H9 (cell line): ENCODE data around the gene MAPK12. TPM values are rescaled to one million over a fixed set of nuclear protein-coding genes. Genes with fewer than 3 reads are reported as not detected.

ENCODE experiments used
- DNase-seq: peaks from one replicate; pipeline ENCODE4 v3.0.0-alpha.2; 2017
- H2AFZ ChIP-seq: one replicate; pipeline ENCODE4 v1.6.1; 2013; ENCODE audit warnings: mild to moderate bottlenecking, low read length, control low read depth, moderate library complexity
- H2AK5ac ChIP-seq: 2 replicates; pipeline ENCODE4 v1.6.1; 2013; ENCODE audit warnings: low read length, control low read depth, mixed read lengths; ENCODE audit not compliant: insufficient read length
- H2BK120ac ChIP-seq: one replicate; pipeline ENCODE4 v1.6.1; 2013; ENCODE audit warnings: low read depth, mild to moderate bottlenecking, low read length, control low read depth, inconsistent platforms; ENCODE audit not compliant: poor library complexity, severe bottlenecking
- H2BK12ac ChIP-seq: 2 replicates; pipeline ENCODE4 v1.6.1; 2013; ENCODE audit warnings: low read length, control low read depth, mixed read lengths, low read depth; ENCODE audit not compliant: insufficient read length
- H2BK15ac ChIP-seq: 2 replicates; pipeline ENCODE4 v1.6.1; 2013; ENCODE audit warnings: low read depth, low read length, control low read depth
- H2BK20ac ChIP-seq: one replicate; pipeline ENCODE4 v1.6.1; 2013; ENCODE audit warnings: low read depth, mild to moderate bottlenecking, low read length, control low read depth, inconsistent platforms; ENCODE audit not compliant: poor library complexity, severe bottlenecking
- H2BK5ac ChIP-seq: 2 replicates; pipeline ENCODE4 v1.6.1; 2013; ENCODE audit warnings: low read length, control low read depth, mixed read lengths; ENCODE audit not compliant: insufficient read length
- H3K14ac ChIP-seq: 2 replicates; pipeline ENCODE4 v1.6.1; 2013; ENCODE audit warnings: low read length, control low read depth; ENCODE audit not compliant: insufficient read depth
- H3K18ac ChIP-seq: 2 replicates; pipeline ENCODE4 v1.6.1; 2013; ENCODE audit warnings: low read depth, mild to moderate bottlenecking, mixed read lengths, low read length, control low read depth; ENCODE audit not compliant: insufficient read length
- H3K23ac ChIP-seq: 2 replicates; pipeline ENCODE4 v1.6.1; 2013; ENCODE audit warnings: low read length, control low read depth, mixed read lengths, low read depth; ENCODE audit not compliant: insufficient read length
- H3K23me2 ChIP-seq: 2 replicates; pipeline ENCODE4 v1.6.1; 2013; ENCODE audit warnings: low read depth, mild to moderate bottlenecking, mixed read lengths, low read length, control low read depth; ENCODE audit not compliant: insufficient read length, poor library complexity, severe bottlenecking
- H3K27ac ChIP-seq: 2 replicates; pipeline ENCODE4 v1.5.1; 2013; ENCODE audit warnings: low read length, control low read depth, mixed read lengths, low read depth; ENCODE audit not compliant: insufficient read length
- H3K27me3 ChIP-seq: 2 replicates; pipeline ENCODE4 v1.6.1; 2013; ENCODE audit warnings: low read length, control low read depth, inconsistent platforms; ENCODE audit not compliant: insufficient read depth
- H3K4ac ChIP-seq: 2 replicates; pipeline ENCODE4 v1.6.1; 2013; ENCODE audit warnings: low read depth, mild to moderate bottlenecking, control low read depth, inconsistent platforms, low read length, moderate library complexity
- H3K4me1 ChIP-seq: 2 replicates; pipeline ENCODE4 v1.6.1; 2013; ENCODE audit warnings: low read length, control low read depth, inconsistent platforms; ENCODE audit not compliant: insufficient read depth
- H3K4me2 ChIP-seq: 2 replicates; pipeline ENCODE4 v1.6.1; 2013; ENCODE audit warnings: low read length, control low read depth, mixed read lengths; ENCODE audit not compliant: insufficient read length, insufficient read depth
- H3K56ac ChIP-seq: 2 replicates; pipeline ENCODE4 v1.6.1; 2013; ENCODE audit warnings: low read depth, mild to moderate bottlenecking, mixed read lengths, low read length, control low read depth; ENCODE audit not compliant: insufficient read length
- H3K79me1 ChIP-seq: 2 replicates; pipeline ENCODE4 v1.6.1; 2013; ENCODE audit warnings: low read depth, mild to moderate bottlenecking, moderate library complexity, low read length, control low read depth, inconsistent platforms; ENCODE audit not compliant: insufficient read depth, poor library complexity, severe bottlenecking
- H3K79me2 ChIP-seq: 2 replicates; pipeline ENCODE4 v1.6.1; 2013; ENCODE audit warnings: low read length, control low read depth, inconsistent platforms; ENCODE audit not compliant: insufficient read depth
- H3K9ac ChIP-seq: 2 replicates; pipeline ENCODE4 v1.6.1; 2013; ENCODE audit warnings: low read length, control low read depth, mixed read lengths; ENCODE audit not compliant: insufficient read length; ENCODE audit errors: extremely low read depth
- H3K9me3 ChIP-seq: one replicate; pipeline ENCODE4 v1.6.1; 2013; ENCODE audit warnings: low read depth, low read length, inconsistent platforms; ENCODE audit not compliant: control insufficient read depth
- H3T11ph ChIP-seq: one replicate; pipeline ENCODE4 v1.6.1; 2013; ENCODE audit warnings: mild to moderate bottlenecking, low read length, control low read depth, inconsistent platforms
- H4K20me1 ChIP-seq: one replicate; pipeline ENCODE4 v1.6.1; 2013; ENCODE audit not compliant: control insufficient read depth, insufficient read length, insufficient read depth
- H4K5ac ChIP-seq: 2 replicates; pipeline ENCODE4 v1.6.1; 2013; ENCODE audit warnings: low read depth, mild to moderate bottlenecking, mixed read lengths, low read length, control low read depth; ENCODE audit not compliant: insufficient read length
- H4K8ac ChIP-seq: replicated peaks from 2 replicates; pipeline ENCODE4 v1.6.1; 2013; ENCODE audit warnings: low read length, control low read depth, mixed read lengths, low read depth; ENCODE audit not compliant: insufficient read length
- H4K91ac ChIP-seq: 2 replicates; pipeline ENCODE4 v1.6.1; 2013; ENCODE audit warnings: low read depth, mild to moderate bottlenecking, moderate library complexity, mixed read lengths, low read length, control low read depth; ENCODE audit not compliant: insufficient read length
- H3K27ac Mint-ChIP-seq, 3 experiments: 2 replicates in 2 of 3; 3 replicates in 1 of 3; pipeline ENCODE4 v1.8.0; 2020 to 2021; ENCODE audit warnings: mixed read lengths in 3 of 3, mild to moderate bottlenecking in 1 of 3, moderate library complexity in 1 of 3
- H3K27me3 Mint-ChIP-seq: 2 replicates; pipeline ENCODE4 v1.8.0; 2021; ENCODE audit warnings: low read depth, mild to moderate bottlenecking, moderate library complexity, mixed read lengths
- H3K36me3 Mint-ChIP-seq, 3 experiments: 2 replicates in 2 of 3; 3 replicates in 1 of 3; pipeline ENCODE4 v1.8.0; 2020 to 2021; ENCODE audit warnings: low read depth in 3 of 3, mixed read lengths in 3 of 3; ENCODE audit not compliant: insufficient read depth in 1 of 3
- H3K4me1 Mint-ChIP-seq, 2 experiments: 2 replicates each; pipeline ENCODE4 v1.8.0; 2020; ENCODE audit warnings: mixed read lengths in 2 of 2
- H3K4me3 Mint-ChIP-seq, 2 experiments: 2 replicates in 1 of 2; 3 replicates in 1 of 2; pipeline ENCODE4 v1.8.0; 2020 to 2021; ENCODE audit warnings: mild to moderate bottlenecking in 2 of 2, mixed read lengths in 2 of 2, moderate library complexity in 1 of 2
- H3K9me3 Mint-ChIP-seq, 2 experiments: 2 replicates in 1 of 2; 3 replicates in 1 of 2; pipeline ENCODE4 v1.8.0; 2020; ENCODE audit warnings: mild to moderate bottlenecking in 2 of 2, mixed read lengths in 2 of 2, moderate library complexity in 1 of 2
- WGBS: extraction: QIAGEN DNeasy Blood & Tissue Kit; methylation state at CpG from one replicate; pipeline ENCODE4 v1.1.7; 2013; ENCODE audit warnings: missing lambda C conversion rate, low lambda C conversion rate, mixed read lengths; ENCODE audit not compliant: insufficient read length; ENCODE audit errors: extremely low coverage; 5-methylcytosine and 5-hydroxymethylcytosine counted together
- total RNA-seq: library from RNA; stranded (reverse); gene quantifications from 2 replicates; pipeline ENCODE4 v1.2.1, GENCODE V29; 2021
- TF ChIP-seq, protein P1 (sequence below): fragments of 200-600 bp; sonication (generic); conservative IDR thresholded peaks from 3 replicates; pipeline ENCODE4 v1.8.0; 2021; ENCODE audit warnings: antibody characterized with exemption, mild to moderate bottlenecking

MAPK12 gene
- total RNA-seq, 1 experiment from 2014 or later: 31.3 TPM

DNA sequence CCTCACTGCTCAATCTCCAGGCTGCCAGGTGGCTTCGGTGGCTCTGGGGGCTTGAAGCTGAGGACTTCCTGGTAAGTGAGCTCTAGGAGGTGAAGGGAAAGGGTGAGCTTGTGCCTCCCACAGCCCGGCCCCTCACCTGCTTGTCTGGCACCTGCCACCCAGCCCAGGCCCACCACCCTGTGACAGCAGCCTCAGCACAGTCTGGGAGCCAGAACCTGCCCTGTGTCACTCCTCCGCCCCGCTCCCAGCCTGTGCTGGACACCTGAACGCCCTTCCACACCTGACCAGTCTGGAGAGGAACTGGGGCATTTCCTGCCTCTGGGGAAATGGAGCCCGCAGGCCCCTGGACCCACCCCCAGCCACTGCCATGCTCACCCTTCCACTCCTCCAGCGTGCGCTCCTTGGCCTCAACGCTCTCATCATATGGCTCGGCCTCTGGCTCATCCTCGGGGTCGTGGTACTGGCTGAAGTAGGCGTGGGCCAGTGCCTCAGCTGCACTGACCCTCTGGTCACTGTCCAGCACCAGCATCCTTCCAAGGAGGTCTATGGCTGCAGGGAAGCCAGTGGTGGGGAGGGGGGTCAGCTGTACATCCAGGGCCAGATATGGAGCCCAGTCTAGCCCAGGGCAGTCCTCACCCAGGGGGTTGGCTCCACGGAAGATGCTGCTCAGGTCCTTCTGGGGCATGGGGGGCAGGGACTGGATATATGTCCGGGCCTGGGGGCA lies 3.6 kb upstream of the MAPK12 start:
- TF ChIP-seq, protein P1, sequence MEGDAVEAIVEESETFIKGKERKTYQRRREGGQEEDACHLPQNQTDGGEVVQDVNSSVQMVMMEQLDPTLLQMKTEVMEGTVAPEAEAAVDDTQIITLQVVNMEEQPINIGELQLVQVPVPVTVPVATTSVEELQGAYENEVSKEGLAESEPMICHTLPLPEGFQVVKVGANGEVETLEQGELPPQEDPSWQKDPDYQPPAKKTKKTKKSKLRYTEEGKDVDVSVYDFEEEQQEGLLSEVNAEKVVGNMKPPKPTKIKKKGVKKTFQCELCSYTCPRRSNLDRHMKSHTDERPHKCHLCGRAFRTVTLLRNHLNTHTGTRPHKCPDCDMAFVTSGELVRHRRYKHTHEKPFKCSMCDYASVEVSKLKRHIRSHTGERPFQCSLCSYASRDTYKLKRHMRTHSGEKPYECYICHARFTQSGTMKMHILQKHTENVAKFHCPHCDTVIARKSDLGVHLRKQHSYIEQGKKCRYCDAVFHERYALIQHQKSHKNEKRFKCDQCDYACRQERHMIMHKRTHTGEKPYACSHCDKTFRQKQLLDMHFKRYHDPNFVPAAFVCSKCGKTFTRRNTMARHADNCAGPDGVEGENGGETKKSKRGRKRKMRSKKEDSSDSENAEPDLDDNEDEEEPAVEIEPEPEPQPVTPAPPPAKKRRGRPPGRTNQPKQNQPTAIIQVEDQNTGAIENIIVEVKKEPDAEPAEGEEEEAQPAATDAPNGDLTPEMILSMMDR: no peak
- no peak overlapping the region for H4K5ac ChIP-seq
- no peaks in the 10 kb centered on the region for H3K79me2 ChIP-seq
- H3T11ph ChIP-seq: no peak overlapping the region
- no peaks in the 10 kb centered on the region for H3K79me1 ChIP-seq
- H3K23ac ChIP-seq: no peak overlapping the region
- H2BK12ac ChIP-seq: no peak overlapping the region
- no peak overlapping the region for H3K4me2 ChIP-seq
- H3K23me2 ChIP-seq: peaks cover 8% of the 10 kb centered on the region
- Mint-ChIP-seq H3K4me3 (no peak overlapping the region), H3K9me3 (peaks cover 2 to 3% of the 10 kb centered on the region in 2 experiments; a peak in 2 of 5 replicates), H3K4me1 (peaks cover 8 to 14% of the 10 kb centered on the region in 2 experiments), H3K27ac (no peak overlapping the region; a peak in 1 of 7 replicates), H3K36me3 (no peaks in the 10 kb centered on the region), H3K27me3 (peaks cover 80% of the 10 kb centered on the region)
- no peak overlapping the region for H2BK120ac ChIP-seq
- H3K9ac ChIP-seq: no peak overlapping the region
- H3K27ac ChIP-seq: no peak overlapping the region
- no peaks in the 10 kb centered on the region for H3K4me1 ChIP-seq
- no peak overlapping the region for H2AFZ ChIP-seq
- H2AK5ac ChIP-seq: no peak overlapping the region
- H2BK5ac ChIP-seq: no peak overlapping the region
- H4K91ac ChIP-seq: no peak overlapping the region
- H2BK15ac ChIP-seq: no peak overlapping the region
- H2BK20ac ChIP-seq: no peak overlapping the region
- WGBS: no CpG with 5 or more reads among the region's 15 CpGs
- no peak overlapping the region for H3K14ac ChIP-seq
- no peak overlapping the region for H3K18ac ChIP-seq
- no peaks in the 10 kb centered on the region for H4K20me1 ChIP-seq
- H4K8ac ChIP-seq: no peak overlapping the region
- H3K27me3 ChIP-seq: peaks cover 15% of the 10 kb centered on the region; the same call in 1 of the 2 replicates
- H3K9me3 ChIP-seq: no peaks in the 10 kb centered on the region
- H3K4ac ChIP-seq: no peak overlapping the region
- DNase-seq: no peak
- no peak overlapping the region for H3K56ac ChIP-seq
